Smooth muscle cell of bladder (primary cell): ENCODE measurements around the gene CXorf51B. TPM values are rescaled to one million over a fixed set of nuclear protein-coding genes. Genes with fewer than 3 reads are reported as not detected.

Experiments used
- total RNA-seq: library from RNA; depleted of rRNA; stranded (reverse); fragments of >200 nt; gene quantifications from 2 replicates; pipeline ENCODE4 v1.2.3, GENCODE V29; 2014

The CXorf51B gene
- total RNA-seq: not detected in 2 replicates

GRCh38 chrX:146809471-146809870 is at the start of gene CXorf51B:
Gene CXorf51B (plus strand): TSS chrX:146809771. CDS start chrX:146809792, 21 bp downstream.

GRCh38 chrX:146814644-146815043 is 5.1 kb downstream of the CXorf51B start, which contains the start of gene CXorf51A:
Gene CXorf51A (minus strand): TSS chrX:146814744. CDS start chrX:146814723, 21 bp downstream.

Other genes with a start within 250 kb of the CXorf51B start
- not detected in 2 replicates for gene CXorf51A, start 5.0 kb downstream of the CXorf51B start, total RNA-seq